Thyroid gland (tissue), 4 donors: ENCODE data around the gene GAS2.

Experiments used
- POLR2A ChIP-seq, 2 donors: fragments of 450-650 bp; IDR thresholded peaks; one replicate each; pipeline ENCODE4 v1.6.1; 2017; ENCODE audit warnings: antibody characterized with exemption in 2 of 2, mild to moderate bottlenecking in 2 of 2, moderate library complexity in 1 of 2
- TF ChIP-seq, protein P1 (sequence below), 6 experiments: fragments of 200-600 bp in 3 of 6; fragments of 450-650 bp in 3 of 6; sonication (generic) in 3 of 6; IDR thresholded peaks; one replicate each; pipeline ENCODE4 v1.5.1; 2016 to 2019; ENCODE audit warnings: antibody characterized with exemption in 6 of 6, mild to moderate bottlenecking in 2 of 6, inconsistent platforms in 1 of 6, moderate library complexity in 1 of 6

DNA sequence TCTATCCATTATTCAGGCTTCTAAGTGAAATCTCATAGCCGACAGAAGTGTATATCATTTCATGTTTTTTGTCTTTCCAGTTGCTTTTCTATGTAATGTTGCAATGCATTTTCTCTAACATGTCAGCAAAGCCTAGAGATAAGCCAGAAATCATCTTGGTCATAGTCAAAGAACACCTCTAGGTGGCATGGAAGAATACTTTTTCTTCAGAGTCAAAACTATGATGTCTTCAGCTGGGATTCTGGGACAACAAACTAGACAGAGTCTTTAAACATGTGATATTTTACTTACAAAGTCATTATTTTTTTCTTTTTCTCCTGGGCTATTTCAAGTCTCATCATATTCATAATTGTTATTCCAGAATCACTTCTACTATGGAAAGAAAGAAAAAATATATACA lies 4.4 kb downstream of the GAS2 start:
- TF ChIP-seq, protein P1, sequence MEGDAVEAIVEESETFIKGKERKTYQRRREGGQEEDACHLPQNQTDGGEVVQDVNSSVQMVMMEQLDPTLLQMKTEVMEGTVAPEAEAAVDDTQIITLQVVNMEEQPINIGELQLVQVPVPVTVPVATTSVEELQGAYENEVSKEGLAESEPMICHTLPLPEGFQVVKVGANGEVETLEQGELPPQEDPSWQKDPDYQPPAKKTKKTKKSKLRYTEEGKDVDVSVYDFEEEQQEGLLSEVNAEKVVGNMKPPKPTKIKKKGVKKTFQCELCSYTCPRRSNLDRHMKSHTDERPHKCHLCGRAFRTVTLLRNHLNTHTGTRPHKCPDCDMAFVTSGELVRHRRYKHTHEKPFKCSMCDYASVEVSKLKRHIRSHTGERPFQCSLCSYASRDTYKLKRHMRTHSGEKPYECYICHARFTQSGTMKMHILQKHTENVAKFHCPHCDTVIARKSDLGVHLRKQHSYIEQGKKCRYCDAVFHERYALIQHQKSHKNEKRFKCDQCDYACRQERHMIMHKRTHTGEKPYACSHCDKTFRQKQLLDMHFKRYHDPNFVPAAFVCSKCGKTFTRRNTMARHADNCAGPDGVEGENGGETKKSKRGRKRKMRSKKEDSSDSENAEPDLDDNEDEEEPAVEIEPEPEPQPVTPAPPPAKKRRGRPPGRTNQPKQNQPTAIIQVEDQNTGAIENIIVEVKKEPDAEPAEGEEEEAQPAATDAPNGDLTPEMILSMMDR (IDR thresholded peaks at IDR 0.05): no peak
- no peak for TF ChIP-seq POLR2A (IDR thresholded peaks at IDR 0.05)
